Ishikawa (cell line): ENCODE measurements around the gene ODAM.

Experiments used
- CEBPB ChIP-seq: IDR thresholded peaks from 2 replicates; pipeline ENCODE4 v1.6.1; 2012
- CREB1 ChIP-seq: IDR thresholded peaks from 2 replicates; pipeline ENCODE4 v1.6.1; 2012; ENCODE audit warnings: low read depth
- EGR1 ChIP-seq: IDR thresholded peaks from 2 replicates; pipeline ENCODE4 v1.6.1; 2012
- EP300 ChIP-seq: IDR thresholded peaks from 2 replicates; pipeline ENCODE4 v1.6.1; 2012; ENCODE audit warnings: borderline replicate concordance
- FOXM1 ChIP-seq: IDR thresholded peaks from 2 replicates; pipeline ENCODE4 v1.6.1; 2012; ENCODE audit warnings: low read depth, borderline replicate concordance
- NFIC ChIP-seq: IDR thresholded peaks from 2 replicates; pipeline ENCODE4 v1.6.1; 2012
- RAD21 ChIP-seq: IDR thresholded peaks from 2 replicates; pipeline ENCODE4 v1.6.1; 2012; ENCODE audit warnings: low read depth
- TAF1 ChIP-seq: IDR thresholded peaks from 2 replicates; pipeline ENCODE4 v1.6.1; 2012; ENCODE audit warnings: low read depth, mild to moderate bottlenecking
- TCF12 ChIP-seq: IDR thresholded peaks from 2 replicates; pipeline ENCODE4 v1.6.1; 2012; ENCODE audit warnings: low read depth
- TEAD4 ChIP-seq: IDR thresholded peaks from 2 replicates; pipeline ENCODE4 v1.6.1; 2012
- YY1 ChIP-seq: IDR thresholded peaks from 2 replicates; pipeline ENCODE4 v1.6.1; 2012; ENCODE audit warnings: low read depth
- TF ChIP-seq, protein P1 (sequence below): IDR thresholded peaks from 2 replicates; pipeline ENCODE4 v1.6.1; 2012; ENCODE audit warnings: low read depth, mild to moderate bottlenecking
- TF ChIP-seq, protein P2 (sequence below): IDR thresholded peaks from 2 replicates; pipeline ENCODE4 v1.6.1; 2012
- TF ChIP-seq, protein P3 (sequence below): IDR thresholded peaks from 2 replicates; pipeline ENCODE4 v1.6.1; 2012

DNA sequence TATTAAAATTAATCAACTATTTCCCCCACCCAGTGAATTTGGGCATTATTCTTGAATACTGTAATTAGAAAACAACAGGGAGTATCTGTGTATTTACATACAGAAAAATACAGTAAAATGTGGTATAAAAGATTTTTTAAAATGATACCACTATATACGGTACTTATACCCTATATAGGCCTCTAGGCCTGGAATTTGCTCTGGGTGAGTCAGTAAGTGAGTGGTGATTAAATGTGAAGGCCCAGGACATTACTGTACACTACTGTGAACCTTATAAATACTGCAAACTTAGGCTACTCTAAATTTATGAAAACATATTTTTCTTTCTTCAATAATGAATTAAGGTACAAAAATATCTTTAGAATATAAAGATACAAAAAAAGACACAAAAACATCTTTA is 40.6 kb downstream of the ODAM start:
- TF ChIP-seq CEBPB: no peak
- TF ChIP-seq, protein P1, sequence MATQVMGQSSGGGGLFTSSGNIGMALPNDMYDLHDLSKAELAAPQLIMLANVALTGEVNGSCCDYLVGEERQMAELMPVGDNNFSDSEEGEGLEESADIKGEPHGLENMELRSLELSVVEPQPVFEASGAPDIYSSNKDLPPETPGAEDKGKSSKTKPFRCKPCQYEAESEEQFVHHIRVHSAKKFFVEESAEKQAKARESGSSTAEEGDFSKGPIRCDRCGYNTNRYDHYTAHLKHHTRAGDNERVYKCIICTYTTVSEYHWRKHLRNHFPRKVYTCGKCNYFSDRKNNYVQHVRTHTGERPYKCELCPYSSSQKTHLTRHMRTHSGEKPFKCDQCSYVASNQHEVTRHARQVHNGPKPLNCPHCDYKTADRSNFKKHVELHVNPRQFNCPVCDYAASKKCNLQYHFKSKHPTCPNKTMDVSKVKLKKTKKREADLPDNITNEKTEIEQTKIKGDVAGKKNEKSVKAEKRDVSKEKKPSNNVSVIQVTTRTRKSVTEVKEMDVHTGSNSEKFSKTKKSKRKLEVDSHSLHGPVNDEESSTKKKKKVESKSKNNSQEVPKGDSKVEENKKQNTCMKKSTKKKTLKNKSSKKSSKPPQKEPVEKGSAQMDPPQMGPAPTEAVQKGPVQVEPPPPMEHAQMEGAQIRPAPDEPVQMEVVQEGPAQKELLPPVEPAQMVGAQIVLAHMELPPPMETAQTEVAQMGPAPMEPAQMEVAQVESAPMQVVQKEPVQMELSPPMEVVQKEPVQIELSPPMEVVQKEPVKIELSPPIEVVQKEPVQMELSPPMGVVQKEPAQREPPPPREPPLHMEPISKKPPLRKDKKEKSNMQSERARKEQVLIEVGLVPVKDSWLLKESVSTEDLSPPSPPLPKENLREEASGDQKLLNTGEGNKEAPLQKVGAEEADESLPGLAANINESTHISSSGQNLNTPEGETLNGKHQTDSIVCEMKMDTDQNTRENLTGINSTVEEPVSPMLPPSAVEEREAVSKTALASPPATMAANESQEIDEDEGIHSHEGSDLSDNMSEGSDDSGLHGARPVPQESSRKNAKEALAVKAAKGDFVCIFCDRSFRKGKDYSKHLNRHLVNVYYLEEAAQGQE: no peak
- TF ChIP-seq TAF1: no peak
- no peak for TF ChIP-seq TCF12
- no peak for TF ChIP-seq EGR1
- TF ChIP-seq, protein P2, sequence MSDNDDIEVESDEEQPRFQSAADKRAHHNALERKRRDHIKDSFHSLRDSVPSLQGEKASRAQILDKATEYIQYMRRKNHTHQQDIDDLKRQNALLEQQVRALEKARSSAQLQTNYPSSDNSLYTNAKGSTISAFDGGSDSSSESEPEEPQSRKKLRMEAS: no peak
- TF ChIP-seq EP300: no peak
- no peak for TF ChIP-seq TEAD4
- TF ChIP-seq RAD21: no peak
- no peak for TF ChIP-seq CREB1
- no peak for TF ChIP-seq FOXM1
- no peak for TF ChIP-seq NFIC
- TF ChIP-seq, protein P3, sequence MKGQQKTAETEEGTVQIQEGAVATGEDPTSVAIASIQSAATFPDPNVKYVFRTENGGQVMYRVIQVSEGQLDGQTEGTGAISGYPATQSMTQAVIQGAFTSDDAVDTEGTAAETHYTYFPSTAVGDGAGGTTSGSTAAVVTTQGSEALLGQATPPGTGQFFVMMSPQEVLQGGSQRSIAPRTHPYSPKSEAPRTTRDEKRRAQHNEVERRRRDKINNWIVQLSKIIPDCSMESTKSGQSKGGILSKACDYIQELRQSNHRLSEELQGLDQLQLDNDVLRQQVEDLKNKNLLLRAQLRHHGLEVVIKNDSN: no peak
- TF ChIP-seq YY1: no peak
